Stimulated activated CD4-positive, alpha-beta T cell treated with anti-CD3 and anti-CD28 coated beads, Interleukin-15, amount 100 ng/mL, for 1 hour (primary cell): ENCODE data around the gene FBXW2.

ENCODE experiments used
- DNase-seq, 2 donors: peaks; one replicate each; pipeline ENCODE4 v3.0.0-alpha.2; 2020; ENCODE audit warnings: low read depth in 1 of 2, low spot score in 1 of 2

Gene FBXW2

DNA sequence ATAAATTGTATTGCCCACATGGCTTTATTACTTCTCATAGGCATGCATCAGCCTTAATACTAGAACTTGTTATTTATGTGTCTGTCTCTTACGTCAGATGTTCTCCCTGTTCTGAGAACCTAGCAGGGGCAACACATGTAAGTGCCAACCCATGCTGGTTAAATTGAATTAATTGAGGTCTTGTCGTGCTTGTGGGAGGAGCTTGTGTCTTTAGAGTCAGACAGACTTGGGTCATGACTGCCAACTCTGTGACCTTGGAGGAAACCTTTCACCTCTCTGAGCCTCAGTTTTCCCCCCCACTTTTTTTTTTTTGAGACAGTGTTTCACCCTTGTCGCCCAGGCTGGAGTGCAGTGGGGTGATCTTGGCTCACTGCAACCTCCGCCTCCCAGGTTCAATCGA lies 76.7 kb downstream of the FBXW2 start:
- no peak for DNase-seq

DNA sequence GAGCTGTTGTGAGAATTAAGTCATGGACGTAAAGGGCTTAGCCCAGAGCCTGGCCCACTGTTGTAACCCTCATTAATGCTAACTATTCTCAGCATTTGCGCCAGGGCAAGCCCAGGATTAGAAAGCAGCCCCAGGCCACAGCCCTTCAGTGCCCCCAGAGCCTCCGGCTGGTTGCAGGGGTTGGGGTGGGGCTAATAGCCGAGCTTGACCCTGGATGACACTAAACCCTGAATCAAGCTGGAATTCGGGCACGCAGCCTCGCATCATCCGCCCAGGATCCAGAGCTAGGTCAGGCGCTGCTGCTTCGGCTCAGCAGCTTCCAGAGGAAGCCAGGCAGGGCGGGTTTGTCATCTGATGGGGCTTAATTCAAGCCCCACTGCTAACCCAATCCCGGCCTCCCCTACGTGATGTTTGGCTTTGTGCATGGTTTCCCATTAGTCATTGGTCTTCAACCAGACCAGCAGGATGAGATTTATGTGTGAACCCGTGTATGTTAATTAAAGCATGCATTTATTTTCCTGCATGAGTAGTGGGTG lies 77.8 kb downstream of the FBXW2 start:
- no peak for DNase-seq

DNA sequence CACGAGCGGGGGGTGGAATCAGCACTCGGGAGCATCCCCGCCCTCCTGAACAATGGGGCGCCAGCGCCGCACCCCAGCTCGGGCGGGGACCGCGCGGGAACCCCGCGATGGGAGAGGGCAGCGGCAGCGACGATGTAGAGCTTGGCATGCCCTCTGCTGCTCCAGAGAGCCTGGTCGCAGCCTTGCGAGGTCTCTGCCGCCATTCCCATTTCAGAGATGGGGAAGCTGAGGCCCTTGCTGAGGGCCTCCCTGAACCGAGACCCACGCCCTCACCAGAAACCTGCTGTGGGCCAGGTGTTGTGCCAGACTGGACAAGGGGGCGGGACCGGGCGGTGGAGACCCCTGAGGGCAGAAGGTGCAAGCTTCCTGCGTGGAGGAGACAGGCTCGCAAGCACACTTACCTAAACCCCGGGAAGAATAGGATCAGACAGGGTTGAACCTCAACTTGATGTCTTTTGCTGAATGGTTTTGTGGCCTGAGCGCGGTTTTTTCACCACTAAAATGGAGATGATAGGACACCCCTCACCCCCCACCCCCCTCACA lies 78.3 kb downstream of the FBXW2 start:
- DNase-seq = no peak

DNA sequence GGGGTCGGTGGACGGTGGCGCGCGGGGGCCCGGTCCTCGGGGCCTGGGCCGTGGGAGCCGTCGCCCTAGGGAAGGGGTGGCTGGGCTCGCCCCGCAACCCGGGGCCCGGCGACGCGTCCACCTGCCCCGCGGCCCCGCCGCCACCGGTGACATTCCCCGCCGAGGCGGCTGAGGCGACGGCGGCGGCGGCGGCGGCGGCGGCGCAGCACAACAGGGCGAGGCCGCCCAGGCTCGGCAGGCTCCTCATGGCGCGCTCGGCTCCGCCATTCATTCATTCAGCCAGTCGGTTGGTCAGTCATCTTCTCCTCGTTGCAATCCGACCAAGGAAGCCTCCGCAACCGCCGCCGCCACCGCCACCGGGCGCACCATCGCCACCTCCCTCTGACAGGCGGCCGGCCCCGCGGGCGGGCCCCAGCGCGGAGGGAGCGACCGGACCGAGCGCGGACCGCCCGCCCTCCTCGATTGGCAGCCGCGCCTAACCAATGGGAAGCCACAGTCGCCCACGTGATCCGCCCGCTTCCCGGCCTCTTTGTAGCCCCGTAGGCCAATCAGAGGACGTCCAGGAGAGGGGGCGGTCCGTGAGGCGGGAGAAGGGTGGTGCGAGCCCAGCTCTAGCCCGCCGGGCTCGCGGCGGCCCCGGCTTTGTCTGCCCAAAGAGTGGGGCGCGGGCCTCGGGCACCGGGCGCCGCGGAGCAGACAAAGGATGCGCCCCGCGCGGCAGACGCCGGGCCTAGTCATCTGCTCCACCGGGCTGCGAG lies 78.9 kb downstream of the FBXW2 start, which contains the start of gene MEGF9:
TSS of gene MEGF9 (minus strand) at position 383 of the 758 bp plus-strand sequence. CDS start at position 271, 112 bp downstream.
- DNase-seq = peak; percentile 89 to 93

DNA sequence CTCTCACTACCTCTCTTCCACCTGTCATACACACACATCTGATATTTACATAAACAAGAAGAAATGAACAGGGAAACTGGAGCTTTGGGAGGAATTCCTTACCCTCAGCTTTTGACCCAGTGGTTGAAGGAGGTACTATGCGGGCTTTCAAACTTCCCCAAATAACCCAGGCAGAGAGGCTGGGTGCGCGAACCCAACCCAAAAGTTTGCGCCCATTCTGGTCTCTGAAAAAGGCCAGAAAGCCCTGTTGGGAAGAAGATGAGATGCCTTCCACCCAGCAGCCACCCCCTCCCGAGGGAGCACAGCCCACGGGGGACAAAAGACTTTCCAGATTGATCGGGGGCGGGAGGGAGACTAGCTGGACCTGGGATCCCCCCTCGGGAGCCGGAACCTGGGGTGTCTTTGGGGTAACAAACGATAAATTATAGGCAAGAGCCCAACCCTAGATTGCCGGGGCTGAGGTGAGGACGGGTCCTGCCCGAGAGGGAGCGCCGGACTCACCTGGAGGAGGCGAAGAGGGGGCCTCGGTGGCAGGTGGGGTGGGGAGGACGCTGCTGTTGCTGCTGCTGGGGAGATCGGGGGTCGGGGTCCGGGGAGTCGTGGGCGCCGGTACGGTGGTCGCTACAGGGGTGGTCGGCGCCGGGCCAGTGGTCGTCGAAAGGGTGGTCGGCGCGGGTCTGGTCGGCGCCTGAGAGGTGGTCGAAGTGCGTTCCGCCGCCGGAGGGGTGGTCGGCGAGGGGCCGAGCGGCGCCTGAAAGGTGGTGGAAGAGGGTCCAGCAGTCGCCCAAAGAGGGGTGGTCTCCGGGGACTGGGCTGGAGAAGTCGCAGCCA lies 79.7 kb downstream of the FBXW2 start:
- DNase-seq = no peak

DNA sequence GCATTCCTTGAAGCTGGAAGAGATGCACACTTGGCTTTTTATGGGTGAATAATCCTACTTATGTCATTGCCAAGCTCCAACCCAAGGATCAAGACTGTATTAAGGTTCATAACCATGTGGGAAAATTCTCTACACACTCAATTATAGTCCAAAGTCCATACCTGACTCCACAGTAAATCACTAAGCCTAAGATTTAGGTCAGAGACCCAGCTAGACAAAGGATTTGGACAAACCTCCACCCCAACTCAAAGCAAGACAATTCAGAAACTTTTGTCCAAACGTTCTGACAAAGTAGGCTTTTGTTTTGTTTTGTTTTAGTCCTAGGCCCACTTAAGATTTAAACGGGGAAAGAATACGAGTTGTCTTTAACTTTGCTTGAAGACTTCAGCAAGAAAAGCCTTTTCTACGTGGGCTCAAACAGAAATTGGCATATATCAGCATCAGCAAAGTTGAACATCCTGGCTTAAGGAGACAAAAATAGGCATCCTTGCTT lies 80.6 kb downstream of the FBXW2 start:
- DNase-seq = no peak

DNA sequence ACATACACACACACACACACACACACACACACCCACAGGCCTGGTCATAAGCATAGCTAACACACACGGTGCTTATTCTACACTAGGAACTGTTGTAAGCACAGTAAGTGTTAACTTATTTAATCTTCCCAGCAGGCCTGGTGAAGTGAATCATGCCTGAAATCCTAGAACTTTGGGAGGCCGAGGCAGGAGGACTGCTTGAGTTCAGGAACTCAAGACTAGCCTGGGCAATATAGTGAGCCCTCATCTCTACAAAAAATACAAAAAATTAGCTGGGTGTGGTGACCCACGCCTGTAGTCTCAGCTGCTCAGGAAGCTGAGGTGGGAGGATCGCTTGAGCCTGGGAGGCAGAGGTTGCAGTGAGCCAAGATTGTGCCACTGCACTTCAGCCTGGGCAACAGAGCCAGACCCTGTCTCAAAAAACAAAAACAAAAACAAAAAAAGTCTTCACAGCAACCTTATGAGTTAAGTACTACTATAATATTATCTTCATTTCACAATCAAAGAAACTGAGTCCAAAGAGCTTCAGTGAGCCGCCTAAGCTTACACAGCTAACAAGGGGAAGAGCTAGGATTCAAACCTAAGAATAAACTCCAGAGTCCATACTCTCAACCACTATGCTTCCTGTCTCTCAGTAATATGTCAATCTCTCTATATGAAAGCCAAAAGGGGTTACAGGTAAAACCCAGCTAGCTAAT lies 81.2 kb downstream of the FBXW2 start:
- no peak for DNase-seq

DNA sequence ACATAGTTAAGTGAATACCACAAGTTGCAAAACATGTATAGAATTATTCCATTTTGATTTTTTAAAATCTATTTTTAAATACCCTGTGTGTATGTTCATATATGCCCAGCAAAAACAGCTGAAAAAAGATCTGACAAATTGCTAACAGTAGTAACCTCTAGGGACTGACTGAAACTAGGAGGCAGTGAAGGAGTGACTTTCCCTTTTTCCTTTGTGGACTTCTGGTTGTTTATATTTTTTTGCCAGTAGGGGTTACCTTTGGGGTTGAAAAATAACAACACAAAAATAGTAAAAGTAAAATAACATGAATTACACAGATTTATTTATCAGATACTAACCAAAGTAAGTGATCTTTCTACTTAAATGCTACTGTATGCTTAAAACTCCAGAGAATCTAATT lies 81.9 kb downstream of the FBXW2 start:
- no peak for DNase-seq

DNA sequence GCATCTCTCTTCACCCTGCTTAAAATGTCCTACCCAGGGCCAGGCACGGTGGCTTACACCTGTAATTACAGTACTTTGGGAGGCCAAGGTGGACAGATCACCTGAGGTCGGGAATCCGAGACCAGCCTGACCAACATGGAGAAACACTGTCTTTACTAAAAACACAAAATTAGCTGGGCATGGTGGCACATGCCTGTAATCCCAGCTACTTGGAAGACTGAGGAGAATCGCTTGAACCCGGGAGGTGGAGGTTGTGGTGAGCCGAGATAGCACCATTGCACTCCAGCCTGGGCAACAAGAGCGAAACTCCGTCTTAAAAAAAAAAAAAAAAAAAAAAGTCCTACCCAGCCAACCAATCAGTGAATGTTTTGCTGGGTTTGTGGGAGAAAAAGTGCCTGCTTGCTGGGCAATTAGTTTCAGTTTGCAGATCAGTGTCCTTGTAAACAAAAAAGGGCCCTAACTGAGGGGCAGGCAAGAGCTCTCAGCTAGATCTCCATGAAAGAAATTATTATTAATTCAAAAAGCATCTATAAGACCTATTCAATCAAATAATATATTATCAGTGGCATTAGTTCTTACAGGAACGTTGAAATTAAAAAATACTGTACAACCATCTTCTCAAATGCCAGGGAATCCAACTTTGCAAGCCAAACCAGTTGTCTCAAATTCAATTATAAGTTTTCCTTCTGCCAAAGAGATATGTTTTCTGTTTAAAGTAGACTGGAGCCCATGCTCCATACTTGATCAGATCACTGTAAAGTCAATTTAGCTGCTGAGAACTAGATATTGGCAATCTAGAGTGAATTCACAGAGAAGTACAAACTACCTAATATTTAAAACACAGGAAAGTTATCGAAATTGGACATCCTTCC lies 82.9 kb downstream of the FBXW2 start:
- no peak for DNase-seq

DNA sequence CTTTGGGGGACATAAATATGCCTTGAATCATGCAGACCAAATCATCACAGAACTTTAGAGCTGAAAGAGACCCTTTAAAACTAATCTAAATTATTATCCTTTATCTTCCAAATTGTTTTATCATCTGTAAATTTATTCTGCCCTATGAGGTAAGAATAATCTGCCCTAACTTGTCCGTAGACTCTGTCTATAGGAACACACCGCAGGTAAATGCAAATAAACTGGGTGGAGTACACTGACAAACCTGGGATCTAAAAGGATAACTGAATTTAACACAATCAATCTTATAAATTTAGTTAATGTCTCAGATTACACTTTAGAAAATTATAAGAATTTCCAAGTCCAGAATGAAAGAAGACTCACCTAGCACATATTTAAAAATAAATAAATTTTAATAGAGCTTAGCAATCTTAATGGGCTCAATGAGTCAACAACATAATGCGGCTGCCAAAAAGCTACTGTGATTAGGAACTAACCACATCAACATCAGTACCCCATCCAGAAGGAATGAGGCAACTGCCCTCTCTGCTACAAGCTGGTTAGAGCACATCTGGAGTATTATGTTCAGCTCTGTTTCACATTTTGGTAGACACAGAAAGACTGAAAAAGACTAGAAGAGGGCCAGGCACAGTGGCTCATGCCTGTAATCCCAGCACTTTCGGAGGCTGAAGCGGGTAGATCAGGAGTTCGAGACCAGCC lies 84.5 kb downstream of the FBXW2 start:
- no peak for DNase-seq

DNA sequence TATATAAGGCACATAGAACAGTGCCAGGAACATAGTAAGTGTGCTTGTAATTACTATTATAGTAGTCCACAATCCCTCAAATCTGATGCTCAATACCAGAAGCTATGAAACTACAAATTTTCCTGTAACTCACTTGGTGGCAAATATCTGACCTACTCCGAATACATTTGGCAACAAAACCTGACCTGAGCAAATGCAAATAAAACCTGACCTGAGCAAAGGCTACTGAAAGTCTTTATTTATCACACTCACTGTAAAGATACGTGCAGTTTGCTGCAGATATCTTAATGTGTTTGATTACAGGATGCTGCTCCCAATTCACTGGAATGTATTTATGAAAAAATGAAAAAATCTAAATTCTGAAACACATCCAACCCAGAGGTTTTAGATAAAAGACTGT lies 86.0 kb downstream of the FBXW2 start:
- DNase-seq = no peak
